ENCODE results near the gene DAP. TPM values are rescaled to one million over a fixed set of nuclear protein-coding genes. Genes with fewer than 3 reads are reported as not detected.

DAP gene
- total RNA-seq, 1 experiment from 2014 or later: 108 TPM

DNA sequence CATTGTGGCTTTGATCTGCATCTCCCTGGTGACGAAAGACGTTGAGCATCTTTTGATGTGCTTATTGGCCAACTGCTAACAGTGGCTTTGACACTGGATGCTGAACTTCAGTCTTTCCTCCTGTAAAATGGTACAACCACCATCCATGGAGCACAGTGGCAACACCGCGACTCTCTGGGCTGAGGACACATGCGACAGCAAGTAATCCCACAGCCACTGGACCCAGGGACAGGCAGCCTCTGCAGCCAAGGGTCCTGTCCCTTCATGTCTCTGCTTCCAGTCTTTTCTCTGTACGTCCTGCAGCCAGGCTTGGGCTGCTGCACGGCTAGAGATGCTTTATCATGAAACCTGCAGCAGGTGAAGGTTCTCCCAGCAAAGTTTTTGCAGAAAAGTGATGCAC is 83.5 kb downstream of the DAP start:
- Histone ChIP-seq H3K36me3 (ENCODE audit: control insufficient read depth, insufficient read depth, low read length) (no peaks in the 10 kb centered on the region), H3K4me1 (ENCODE audit: control insufficient read depth, insufficient read depth, low read length) (no peaks in the 10 kb centered on the region), H3K27me3 (ENCODE audit: control insufficient read depth, insufficient read depth, low read length) (no peaks in the 10 kb centered on the region), H3K27ac (ENCODE audit: low read length) (no peak overlapping the region), H3K4me3 (ENCODE audit: low read depth in 2 of 2, low read length in 2 of 2) (no peak overlapping the region), H3K9me3 (ENCODE audit: control insufficient read depth, insufficient read depth, low read depth, low read length) (no peaks in the 10 kb centered on the region)
- TF ChIP-seq POLR2AphosphoS5 (IDR thresholded peaks at IDR 0.05; ENCODE audit: low read depth, low read length) (no peak), SIN3A (IDR thresholded peaks at IDR 0.05; ENCODE audit: borderline replicate concordance, insufficient read depth, low read depth, low read length) (no peak), TCF7L2 (IDR thresholded peaks at IDR 0.05; ENCODE audit: low read depth, low read length) (no peak)
- TF ChIP-seq, protein P1, sequence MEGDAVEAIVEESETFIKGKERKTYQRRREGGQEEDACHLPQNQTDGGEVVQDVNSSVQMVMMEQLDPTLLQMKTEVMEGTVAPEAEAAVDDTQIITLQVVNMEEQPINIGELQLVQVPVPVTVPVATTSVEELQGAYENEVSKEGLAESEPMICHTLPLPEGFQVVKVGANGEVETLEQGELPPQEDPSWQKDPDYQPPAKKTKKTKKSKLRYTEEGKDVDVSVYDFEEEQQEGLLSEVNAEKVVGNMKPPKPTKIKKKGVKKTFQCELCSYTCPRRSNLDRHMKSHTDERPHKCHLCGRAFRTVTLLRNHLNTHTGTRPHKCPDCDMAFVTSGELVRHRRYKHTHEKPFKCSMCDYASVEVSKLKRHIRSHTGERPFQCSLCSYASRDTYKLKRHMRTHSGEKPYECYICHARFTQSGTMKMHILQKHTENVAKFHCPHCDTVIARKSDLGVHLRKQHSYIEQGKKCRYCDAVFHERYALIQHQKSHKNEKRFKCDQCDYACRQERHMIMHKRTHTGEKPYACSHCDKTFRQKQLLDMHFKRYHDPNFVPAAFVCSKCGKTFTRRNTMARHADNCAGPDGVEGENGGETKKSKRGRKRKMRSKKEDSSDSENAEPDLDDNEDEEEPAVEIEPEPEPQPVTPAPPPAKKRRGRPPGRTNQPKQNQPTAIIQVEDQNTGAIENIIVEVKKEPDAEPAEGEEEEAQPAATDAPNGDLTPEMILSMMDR (IDR thresholded peaks at IDR 0.05): no peak
- TF ChIP-seq, protein P2, sequence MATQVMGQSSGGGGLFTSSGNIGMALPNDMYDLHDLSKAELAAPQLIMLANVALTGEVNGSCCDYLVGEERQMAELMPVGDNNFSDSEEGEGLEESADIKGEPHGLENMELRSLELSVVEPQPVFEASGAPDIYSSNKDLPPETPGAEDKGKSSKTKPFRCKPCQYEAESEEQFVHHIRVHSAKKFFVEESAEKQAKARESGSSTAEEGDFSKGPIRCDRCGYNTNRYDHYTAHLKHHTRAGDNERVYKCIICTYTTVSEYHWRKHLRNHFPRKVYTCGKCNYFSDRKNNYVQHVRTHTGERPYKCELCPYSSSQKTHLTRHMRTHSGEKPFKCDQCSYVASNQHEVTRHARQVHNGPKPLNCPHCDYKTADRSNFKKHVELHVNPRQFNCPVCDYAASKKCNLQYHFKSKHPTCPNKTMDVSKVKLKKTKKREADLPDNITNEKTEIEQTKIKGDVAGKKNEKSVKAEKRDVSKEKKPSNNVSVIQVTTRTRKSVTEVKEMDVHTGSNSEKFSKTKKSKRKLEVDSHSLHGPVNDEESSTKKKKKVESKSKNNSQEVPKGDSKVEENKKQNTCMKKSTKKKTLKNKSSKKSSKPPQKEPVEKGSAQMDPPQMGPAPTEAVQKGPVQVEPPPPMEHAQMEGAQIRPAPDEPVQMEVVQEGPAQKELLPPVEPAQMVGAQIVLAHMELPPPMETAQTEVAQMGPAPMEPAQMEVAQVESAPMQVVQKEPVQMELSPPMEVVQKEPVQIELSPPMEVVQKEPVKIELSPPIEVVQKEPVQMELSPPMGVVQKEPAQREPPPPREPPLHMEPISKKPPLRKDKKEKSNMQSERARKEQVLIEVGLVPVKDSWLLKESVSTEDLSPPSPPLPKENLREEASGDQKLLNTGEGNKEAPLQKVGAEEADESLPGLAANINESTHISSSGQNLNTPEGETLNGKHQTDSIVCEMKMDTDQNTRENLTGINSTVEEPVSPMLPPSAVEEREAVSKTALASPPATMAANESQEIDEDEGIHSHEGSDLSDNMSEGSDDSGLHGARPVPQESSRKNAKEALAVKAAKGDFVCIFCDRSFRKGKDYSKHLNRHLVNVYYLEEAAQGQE (IDR thresholded peaks at IDR 0.05; ENCODE audit: insufficient read depth in 1 of 2, low read depth in 2 of 2, low read length in 1 of 2): no peak
- no TSS peak for BruUV-seq (replicated peaks)
- POLR2A ChIA-PET: no interaction called here
- ATAC-seq (no peak), DNase-seq (ENCODE audit: low read depth, low spot score) (no peak)
- intact Hi-C loops (cut with micrococcal nuclease; ENCODE audit: unreplicated experiment) (no loop called here), in situ Hi-C loops (cut with HindIII; ENCODE audit: low pct_unique_long_range_greater_than_20kb, low sequenced_read_pairs) (no loop called here)
- CTCF ChIA-PET: no interaction called here

DNA sequence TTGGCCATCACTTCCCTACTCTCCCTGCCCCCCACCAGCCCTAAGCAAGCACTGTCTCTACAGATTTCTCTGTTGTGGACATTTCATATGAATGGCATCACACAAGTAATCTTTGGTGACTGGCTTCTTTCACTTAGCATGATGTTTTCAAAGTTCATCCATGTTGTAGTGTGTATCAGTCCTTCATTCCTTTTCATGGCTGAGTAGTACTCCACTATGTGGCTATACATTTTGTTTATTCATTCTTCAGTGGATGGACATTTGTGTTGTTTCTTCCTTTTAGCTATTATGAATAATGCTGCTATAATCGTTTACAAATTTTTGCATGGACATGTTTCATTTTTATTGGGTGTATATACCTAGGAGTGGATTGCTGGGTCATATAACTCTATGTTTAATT is 84.1 kb downstream of the DAP start:
- Histone ChIP-seq H3K9me3 (ENCODE audit: control insufficient read depth, insufficient read depth, low read depth, low read length) (no peaks in the 10 kb centered on the region), H3K36me3 (ENCODE audit: control insufficient read depth, insufficient read depth, low read length) (no peaks in the 10 kb centered on the region), H3K4me3 (ENCODE audit: low read depth in 2 of 2, low read length in 2 of 2) (no peak overlapping the region), H3K27ac (ENCODE audit: low read length) (no peak overlapping the region), H3K4me1 (ENCODE audit: control insufficient read depth, insufficient read depth, low read length) (no peaks in the 10 kb centered on the region), H3K27me3 (ENCODE audit: control insufficient read depth, insufficient read depth, low read length) (no peaks in the 10 kb centered on the region)
- CTCF ChIA-PET: no interaction called here
- TF ChIP-seq, protein P1 (IDR thresholded peaks at IDR 0.05): no peak
- TF ChIP-seq POLR2AphosphoS5 (IDR thresholded peaks at IDR 0.05; ENCODE audit: low read depth, low read length) (no peak), TCF7L2 (IDR thresholded peaks at IDR 0.05; ENCODE audit: low read depth, low read length) (no peak), SIN3A (IDR thresholded peaks at IDR 0.05; ENCODE audit: borderline replicate concordance, insufficient read depth, low read depth, low read length) (no peak)
- TF ChIP-seq, protein P2 (IDR thresholded peaks at IDR 0.05; ENCODE audit: insufficient read depth in 1 of 2, low read depth in 2 of 2, low read length in 1 of 2): no peak
- no TSS peak for BruUV-seq (replicated peaks)
- POLR2A ChIA-PET: no interaction called here
- in situ Hi-C loops (cut with HindIII; ENCODE audit: low pct_unique_long_range_greater_than_20kb, low sequenced_read_pairs): no loop called here
- ATAC-seq (no peak), DNase-seq (ENCODE audit: low read depth, low spot score) (no peak)
- intact Hi-C loops (cut with micrococcal nuclease; ENCODE audit: unreplicated experiment): no loop called here
